Measurements from ENCODE around the gene CARD8.
"Not testable (repeated sequence)": the region's sequence is repeated elsewhere in the genome, so short reads cannot be mapped to it uniquely, and the experiment has no call there.

The CARD8 gene

DNA sequence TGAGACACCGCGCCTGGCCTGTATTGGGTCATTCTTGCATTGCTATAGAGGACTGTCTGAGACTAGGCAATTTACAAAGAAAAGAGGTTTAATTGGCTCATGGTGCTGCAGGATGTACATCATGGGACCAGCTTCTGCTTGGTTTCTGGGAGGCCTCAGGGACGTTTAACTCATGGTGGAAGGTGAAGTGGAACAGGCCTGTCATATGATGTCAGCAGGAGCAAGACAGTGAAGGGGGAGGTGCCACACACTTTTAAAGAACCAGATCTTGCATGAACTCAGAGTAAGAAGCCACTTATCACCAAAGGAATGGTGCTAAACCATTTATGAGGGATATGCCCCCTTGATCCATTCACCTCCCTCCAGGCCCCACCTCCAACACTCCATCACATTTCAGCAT lies 18.7 kb downstream of the CARD8 start:
- TF ChIP-seq, protein P1, sequence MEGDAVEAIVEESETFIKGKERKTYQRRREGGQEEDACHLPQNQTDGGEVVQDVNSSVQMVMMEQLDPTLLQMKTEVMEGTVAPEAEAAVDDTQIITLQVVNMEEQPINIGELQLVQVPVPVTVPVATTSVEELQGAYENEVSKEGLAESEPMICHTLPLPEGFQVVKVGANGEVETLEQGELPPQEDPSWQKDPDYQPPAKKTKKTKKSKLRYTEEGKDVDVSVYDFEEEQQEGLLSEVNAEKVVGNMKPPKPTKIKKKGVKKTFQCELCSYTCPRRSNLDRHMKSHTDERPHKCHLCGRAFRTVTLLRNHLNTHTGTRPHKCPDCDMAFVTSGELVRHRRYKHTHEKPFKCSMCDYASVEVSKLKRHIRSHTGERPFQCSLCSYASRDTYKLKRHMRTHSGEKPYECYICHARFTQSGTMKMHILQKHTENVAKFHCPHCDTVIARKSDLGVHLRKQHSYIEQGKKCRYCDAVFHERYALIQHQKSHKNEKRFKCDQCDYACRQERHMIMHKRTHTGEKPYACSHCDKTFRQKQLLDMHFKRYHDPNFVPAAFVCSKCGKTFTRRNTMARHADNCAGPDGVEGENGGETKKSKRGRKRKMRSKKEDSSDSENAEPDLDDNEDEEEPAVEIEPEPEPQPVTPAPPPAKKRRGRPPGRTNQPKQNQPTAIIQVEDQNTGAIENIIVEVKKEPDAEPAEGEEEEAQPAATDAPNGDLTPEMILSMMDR (IDR thresholded peaks at IDR 0.05; ENCODE audit: control insufficient read depth, insufficient read depth, low read depth, low read length, missing control alignments), result no peak
- DNase-seq (ENCODE audit: low read depth), result no peak

DNA sequence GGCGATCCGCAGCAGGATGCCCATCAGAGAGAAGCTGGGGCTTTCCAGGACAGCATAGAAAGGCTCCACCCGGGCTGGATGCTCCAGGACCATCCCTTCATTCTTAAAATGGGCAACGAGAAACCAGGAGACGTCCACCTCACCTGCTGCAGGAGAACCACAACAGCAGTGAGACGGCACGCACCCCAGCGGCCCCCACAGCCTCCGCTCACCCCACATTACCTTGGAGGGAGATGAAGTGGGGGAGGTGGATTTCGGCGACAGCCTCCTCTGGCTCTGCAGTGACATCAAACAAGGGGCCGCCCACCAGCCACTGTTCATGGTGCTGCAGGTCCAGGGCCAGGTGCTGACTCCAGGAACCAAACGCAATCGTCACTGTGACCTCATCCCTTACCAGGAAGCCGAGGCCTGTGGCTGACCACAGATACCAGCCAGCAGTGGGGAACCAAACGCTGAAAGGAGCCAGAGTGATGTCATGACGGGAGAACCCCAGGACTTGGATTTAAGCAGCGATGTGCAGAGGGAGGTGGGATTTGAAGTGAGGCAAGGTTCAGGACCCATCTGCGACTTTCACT lies 25.1 kb downstream of the CARD8 start:
- TF ChIP-seq, protein P1 (IDR thresholded peaks at IDR 0.05; ENCODE audit: control insufficient read depth, insufficient read depth, low read depth, low read length, missing control alignments), result no peak
- no peak overlapping the region for H3K4me3 ChIP-seq (ENCODE audit: control insufficient read depth, low read depth, low read length)
- no peak for DNase-seq (ENCODE audit: low read depth)

More for the DNA sequence above, 18.7 kb downstream of the CARD8 start:
- no peak overlapping the region for H3K4me3 ChIP-seq (ENCODE audit: control insufficient read depth, low read depth, low read length)

DNA sequence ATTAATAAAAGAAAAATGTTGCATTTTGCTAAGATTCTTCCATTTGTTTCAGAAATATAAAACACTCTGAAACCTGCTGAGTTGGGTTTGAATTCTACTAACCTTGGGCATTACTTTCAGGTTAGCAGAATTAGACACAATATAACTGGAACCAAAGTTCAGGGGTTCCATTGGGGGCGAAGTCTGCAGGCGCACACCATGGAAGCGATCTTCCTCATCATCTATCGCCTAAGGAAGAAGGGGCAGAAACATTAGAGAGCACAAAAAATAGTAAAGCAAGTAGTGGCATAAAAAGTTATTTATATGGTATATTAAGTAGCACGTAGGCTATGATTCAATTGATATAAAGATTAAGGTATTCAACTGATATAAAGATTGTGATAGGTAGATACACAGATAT lies 34.1 kb downstream of the CARD8 start:
- TF ChIP-seq, protein P1 (IDR thresholded peaks at IDR 0.05; ENCODE audit: control insufficient read depth, insufficient read depth, low read depth, low read length, missing control alignments), result no peak
- no peak overlapping the region for H3K4me3 ChIP-seq (ENCODE audit: control insufficient read depth, low read depth, low read length)

DNA sequence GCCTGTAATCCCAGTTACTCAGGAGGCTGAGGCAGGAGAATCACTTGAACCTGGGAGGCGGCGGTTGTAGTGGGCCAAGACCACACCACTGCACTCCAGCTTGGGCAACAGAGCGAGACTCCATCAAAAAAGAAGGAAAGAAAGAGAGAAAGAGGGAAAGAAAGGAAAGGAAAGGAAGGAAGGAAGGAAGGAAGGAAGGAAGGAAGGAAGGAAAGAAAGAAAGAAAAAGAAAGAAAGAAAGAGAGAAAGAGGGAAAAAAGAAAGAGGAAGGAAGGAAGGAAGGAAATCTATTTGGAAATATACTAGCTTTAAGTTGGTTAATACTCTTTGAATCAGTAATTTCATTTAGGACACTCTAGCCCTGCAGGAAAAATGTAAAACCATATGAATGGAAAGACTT lies 34.9 kb downstream of the CARD8 start:
- H3K4me3 ChIP-seq (ENCODE audit: control insufficient read depth, low read depth, low read length); DNase-seq (ENCODE audit: low read depth): not testable (repeated sequence)

More for the DNA sequence above, 34.1 kb downstream of the CARD8 start:
- no peak for DNase-seq (ENCODE audit: low read depth)

DNA sequence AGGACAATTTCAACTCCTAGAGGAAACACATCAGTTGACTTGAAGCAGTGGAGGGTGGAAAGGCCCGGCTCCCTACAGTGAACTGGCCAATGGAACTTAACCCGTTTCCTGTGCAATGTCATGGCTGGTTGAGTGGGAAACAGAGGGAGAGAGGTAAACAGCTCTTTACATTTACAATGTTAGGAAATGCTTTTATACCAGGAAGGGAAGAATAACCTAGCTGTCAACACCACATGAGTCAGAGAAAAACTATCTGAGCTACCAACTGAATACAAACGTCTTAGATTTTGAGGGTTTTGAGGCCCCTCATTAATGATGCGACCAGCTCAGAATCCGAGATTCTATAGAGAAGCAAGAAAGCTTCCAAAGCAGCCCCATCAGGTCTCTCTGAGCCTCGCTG lies 36.7 kb downstream of the CARD8 start:
- no peak overlapping the region for H3K4me3 ChIP-seq (ENCODE audit: control insufficient read depth, low read depth, low read length)
- TF ChIP-seq, protein P1 (IDR thresholded peaks at IDR 0.05; ENCODE audit: control insufficient read depth, insufficient read depth, low read depth, low read length, missing control alignments), result no peak
- DNase-seq (ENCODE audit: low read depth), result no peak

DNA sequence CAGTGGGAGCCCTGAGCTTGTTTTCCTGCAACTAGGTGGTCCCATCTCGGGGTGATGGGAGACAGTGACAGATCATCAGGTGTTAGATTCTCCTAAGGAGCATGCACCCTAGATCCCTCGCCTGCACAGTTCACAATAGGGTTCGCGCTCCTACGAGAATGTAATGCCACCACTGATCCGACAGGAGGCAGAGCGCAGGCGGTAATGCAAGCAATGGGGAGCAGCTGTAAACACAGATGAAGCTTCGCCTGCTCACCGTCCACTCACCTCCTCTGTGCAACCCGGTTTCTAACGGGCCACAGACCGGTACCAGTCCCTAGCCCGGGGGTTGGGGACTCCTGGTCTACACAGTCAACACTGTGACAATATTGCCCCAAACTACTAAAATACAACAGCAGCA lies 38.8 kb downstream of the CARD8 start:
- DNase-seq (ENCODE audit: low read depth), result no peak
- no peak overlapping the region for H3K4me3 ChIP-seq (ENCODE audit: control insufficient read depth, low read depth, low read length)
- TF ChIP-seq, protein P1 (IDR thresholded peaks at IDR 0.05; ENCODE audit: control insufficient read depth, insufficient read depth, low read depth, low read length, missing control alignments), result no peak

DNA sequence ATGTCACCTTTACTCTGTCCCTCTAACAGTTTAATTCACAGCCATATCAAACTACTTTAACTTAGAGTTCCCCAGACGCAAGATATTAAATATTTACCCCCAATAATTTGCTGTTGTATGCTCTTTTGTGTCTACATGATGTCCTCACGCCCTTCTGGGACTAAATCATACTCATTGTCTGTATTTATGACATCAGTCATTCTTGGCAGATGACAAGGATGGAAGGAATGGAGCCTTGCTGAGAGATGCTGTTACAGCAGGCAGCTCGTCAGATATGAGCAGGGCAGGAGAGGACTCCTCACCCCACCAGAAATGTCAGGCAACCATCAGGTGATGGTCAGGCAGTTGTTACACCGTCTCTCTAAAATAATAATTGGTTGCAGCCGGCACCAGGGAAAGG lies 41.8 kb downstream of the CARD8 start:
- DNase-seq (ENCODE audit: low read depth), result no peak
- no peak overlapping the region for H3K4me3 ChIP-seq (ENCODE audit: control insufficient read depth, low read depth, low read length)
- TF ChIP-seq, protein P1 (IDR thresholded peaks at IDR 0.05; ENCODE audit: control insufficient read depth, insufficient read depth, low read depth, low read length, missing control alignments), result no peak

Data from AG09309 (cell line).